Measurements from ENCODE around the gene TMEM11. TPM values are rescaled to one million over a fixed set of nuclear protein-coding genes. Genes with fewer than 3 reads are reported as not detected.

TMEM11 gene
- total RNA-seq, 1 experiment from 2014 or later = 33.5 TPM

GRCh38 chr17:21172846-21173245 lies 41.1 kb downstream of the TMEM11 start:
- no peaks in the 10 kb centered on the region for H3K36me3 Mint-ChIP-seq (ENCODE audit: insufficient read depth, unreplicated experiment)
- no peak overlapping the region for H3K4me3 Mint-ChIP-seq (ENCODE audit: unreplicated experiment)
- H3K27ac Mint-ChIP-seq (ENCODE audit: low read depth, unreplicated experiment) = no peak overlapping the region
- H3K4me1 Mint-ChIP-seq (ENCODE audit: insufficient read depth, unreplicated experiment) = no peaks in the 10 kb centered on the region
- H3K27me3 Mint-ChIP-seq (ENCODE audit: insufficient read depth, unreplicated experiment) = no peaks in the 10 kb centered on the region
- DNase-seq (ENCODE audit: unreplicated experiment) = no peak
- no peaks in the 10 kb centered on the region for H3K9me3 Mint-ChIP-seq (ENCODE audit: unreplicated experiment)
- ChIA-PET POLR2A (interaction anchor here (0.7 kb wide), 1 partner anchor 42 kb away, joined by 3 read pairs; no protein-coding TSS in a partner anchor), CTCF (interaction anchor here (1.7 kb wide), 1 partner anchor 54 kb away, joined by 6 read pairs; no protein-coding TSS in a partner anchor)
- BruUV-seq (replicated peaks) = no TSS peak
- intact Hi-C loops (cut with micrococcal nuclease) = no loop called here
- no peak for TF ChIP-seq CTCF (IDR thresholded peaks at IDR 0.05; ENCODE audit: unreplicated experiment)

- no peak overlapping the region for H3K4me3 Mint-ChIP-seq (ENCODE audit: unreplicated experiment)
- H3K27me3 Mint-ChIP-seq (ENCODE audit: insufficient read depth, unreplicated experiment) = no peaks in the 10 kb centered on the region
- no TSS peak for BruUV-seq (replicated peaks)
- DNase-seq (ENCODE audit: unreplicated experiment) = no peak
- H3K4me1 Mint-ChIP-seq (ENCODE audit: insufficient read depth, unreplicated experiment) = no peaks in the 10 kb centered on the region
- intact Hi-C loops (cut with micrococcal nuclease) = no loop called here
- ChIA-PET POLR2A (no interaction called here), CTCF (interaction anchor here (0.5 to 1.7 kb wide), 2 partner anchors 8 to 53 kb away, joined by 3 to 6 read pairs; no protein-coding TSS in a partner anchor)
- H3K9me3 Mint-ChIP-seq (ENCODE audit: unreplicated experiment) = no peaks in the 10 kb centered on the region
- no peak overlapping the region for H3K27ac Mint-ChIP-seq (ENCODE audit: low read depth, unreplicated experiment)
- no peak for TF ChIP-seq CTCF (IDR thresholded peaks at IDR 0.05; ENCODE audit: unreplicated experiment)
- no peaks in the 10 kb centered on the region for H3K36me3 Mint-ChIP-seq (ENCODE audit: insufficient read depth, unreplicated experiment)
These were observed 41.9 kb downstream of the TMEM11 start for GRCh38 chr17:21171970-21172510.

- POLR2A ChIA-PET = no interaction called here
- intact Hi-C loops (cut with micrococcal nuclease) = no loop called here
- TF ChIP-seq CTCF (IDR thresholded peaks at IDR 0.05; ENCODE audit: unreplicated experiment) = no peak
- Mint-ChIP-seq H3K9me3 (ENCODE audit: unreplicated experiment) (no peaks in the 10 kb centered on the region), H3K27me3 (ENCODE audit: insufficient read depth, unreplicated experiment) (no peaks in the 10 kb centered on the region), H3K4me1 (ENCODE audit: insufficient read depth, unreplicated experiment) (no peaks in the 10 kb centered on the region), H3K27ac (ENCODE audit: low read depth, unreplicated experiment) (no peak overlapping the region), H3K36me3 (ENCODE audit: insufficient read depth, unreplicated experiment) (no peaks in the 10 kb centered on the region), H3K4me3 (ENCODE audit: unreplicated experiment) (no peak overlapping the region)
- CTCF ChIA-PET = interaction anchor here (0.5 kb wide), 1 partner anchor 8 kb away, joined by 3 read pairs; no protein-coding TSS in a partner anchor
- DNase-seq (ENCODE audit: unreplicated experiment) = no peak
- BruUV-seq (replicated peaks) = no TSS peak
These were observed 42.5 kb downstream of the TMEM11 start for GRCh38 chr17:21171309-21171922.

- no peak for TF ChIP-seq CTCF (IDR thresholded peaks at IDR 0.05; ENCODE audit: unreplicated experiment)
- Mint-ChIP-seq H3K9me3 (ENCODE audit: unreplicated experiment) (no peaks in the 10 kb centered on the region), H3K4me1 (ENCODE audit: insufficient read depth, unreplicated experiment) (no peaks in the 10 kb centered on the region), H3K4me3 (ENCODE audit: unreplicated experiment) (no peak overlapping the region), H3K36me3 (ENCODE audit: insufficient read depth, unreplicated experiment) (no peaks in the 10 kb centered on the region), H3K27ac (ENCODE audit: low read depth, unreplicated experiment) (no peak overlapping the region), H3K27me3 (ENCODE audit: insufficient read depth, unreplicated experiment) (no peaks in the 10 kb centered on the region)
- no peak for DNase-seq (ENCODE audit: unreplicated experiment)
- ChIA-PET CTCF (interaction anchor here (0.7 kb wide), 1 partner anchor 341 kb away, joined by 3 read pairs; no protein-coding TSS in a partner anchor), POLR2A (no interaction called here)
- BruUV-seq (replicated peaks) = no TSS peak
- intact Hi-C loops (cut with micrococcal nuclease) = no loop called here
These were observed 43.2 kb downstream of the TMEM11 start for GRCh38 chr17:21170809-21171208.

All from MCF 10A (cell line).